ENCODE data around the gene DHRS12. TPM values are rescaled to one million over a fixed set of nuclear protein-coding genes. Genes with fewer than 3 reads are reported as not detected.
"Not testable (repeated sequence)": the region's sequence is repeated elsewhere in the genome, so short reads cannot be mapped to it uniquely, and the experiment has no call there.

Gene DHRS12
- total RNA-seq, 1 experiment from 2014 or later, result 14.1 TPM

- H3K4me1 ChIP-seq, result no peaks in the 10 kb centered on the region
- ChIA-PET POLR2A (interaction anchor here (0.6 kb wide), 1 partner anchor 810 kb away, joined by 3 read pairs; no protein-coding TSS in a partner anchor), CTCF (no interaction called here)
- Mint-ChIP-seq H3K4me1 (ENCODE audit: low read depth, unreplicated experiment) (no peaks in the 10 kb centered on the region), H3K4me3 (ENCODE audit: unreplicated experiment) (no peak overlapping the region), H3K36me3 (ENCODE audit: insufficient read depth, unreplicated experiment) (no peaks in the 10 kb centered on the region), H3K9me3 (ENCODE audit: unreplicated experiment) (no peaks in the 10 kb centered on the region), H3K27me3 (ENCODE audit: insufficient read depth, unreplicated experiment) (peaks cover 7% of the 10 kb centered on the region), H3K27ac (ENCODE audit: unreplicated experiment) (no peak overlapping the region)
- no peak for TF ChIP-seq CTCF (IDR thresholded peaks at IDR 0.05; ENCODE audit: insufficient read depth in 1 of 2, low read depth in 1 of 2, low read length in 1 of 2, severe bottlenecking in 1 of 2, unreplicated experiment in 1 of 2)
- intact Hi-C loops (cut with micrococcal nuclease; ENCODE audit: unreplicated experiment), result no loop called here
- no peaks in the 10 kb centered on the region; the same call in 1 of the 2 replicates for H3K27me3 ChIP-seq (replicated peaks; ENCODE audit: control insufficient read depth, insufficient read depth, low read length)
- no TSS peak for BruUV-seq (replicated peaks)
- no peak for DNase-seq
- H3K4me3 ChIP-seq (ENCODE audit: low read depth, low read length), result no peak overlapping the region
- H3K36me3 ChIP-seq (ENCODE audit: control insufficient read depth, insufficient read depth, low read length), result no peaks in the 10 kb centered on the region
- no peaks in the 10 kb centered on the region for H3K9me3 ChIP-seq
These were observed 21.8 kb upstream of the DHRS12 start for GRCh38 chr13:51825681-51826254.

- Histone ChIP-seq H3K4me3 (ENCODE audit: low read depth, low read length) (no peak overlapping the region), H3K27me3 (replicated peaks; ENCODE audit: control insufficient read depth, insufficient read depth, low read length) (no peaks in the 10 kb centered on the region; the same call in 1 of the 2 replicates), H3K36me3 (ENCODE audit: control insufficient read depth, insufficient read depth, low read length) (no peaks in the 10 kb centered on the region), H3K4me1 (no peaks in the 10 kb centered on the region), H3K9me3 (no peaks in the 10 kb centered on the region)
- H3K9me3 Mint-ChIP-seq (ENCODE audit: unreplicated experiment), result no peaks in the 10 kb centered on the region
- ChIA-PET CTCF (interaction anchor here (0.6 kb wide), 1 partner anchor 263 kb away, joined by 5 read pairs; no protein-coding TSS in a partner anchor), POLR2A (interaction anchor here (0.6 kb wide), 1 partner anchor 809 kb away, joined by 3 read pairs; no protein-coding TSS in a partner anchor)
- H3K36me3 Mint-ChIP-seq (ENCODE audit: insufficient read depth, unreplicated experiment), result no peaks in the 10 kb centered on the region
- no peaks in the 10 kb centered on the region for H3K4me1 Mint-ChIP-seq (ENCODE audit: low read depth, unreplicated experiment)
- no peak overlapping the region for H3K27ac Mint-ChIP-seq (ENCODE audit: unreplicated experiment)
- no peak for TF ChIP-seq CTCF (IDR thresholded peaks at IDR 0.05; ENCODE audit: insufficient read depth in 1 of 2, low read depth in 1 of 2, low read length in 1 of 2, severe bottlenecking in 1 of 2, unreplicated experiment in 1 of 2)
- DNase-seq, result no peak
- intact Hi-C loops (cut with micrococcal nuclease; ENCODE audit: unreplicated experiment), result no loop called here
- H3K4me3 Mint-ChIP-seq (ENCODE audit: unreplicated experiment), result no peak overlapping the region
- peaks cover 9% of the 10 kb centered on the region for H3K27me3 Mint-ChIP-seq (ENCODE audit: insufficient read depth, unreplicated experiment)
- BruUV-seq (replicated peaks), result no TSS peak
These were observed 21.2 kb upstream of the DHRS12 start for GRCh38 chr13:51825165-51825592.

- H3K4me3 ChIP-seq (ENCODE audit: low read depth, low read length); DNase-seq; H3K27me3 ChIP-seq (replicated peaks; ENCODE audit: control insufficient read depth, insufficient read depth, low read length); H3K9me3 ChIP-seq; H3K4me1 Mint-ChIP-seq (ENCODE audit: low read depth, unreplicated experiment); H3K27ac Mint-ChIP-seq (ENCODE audit: unreplicated experiment); H3K36me3 ChIP-seq (ENCODE audit: control insufficient read depth, insufficient read depth, low read length); H3K4me1 ChIP-seq; BruUV-seq (replicated peaks); H3K9me3 Mint-ChIP-seq (ENCODE audit: unreplicated experiment); intact Hi-C loops (cut with micrococcal nuclease; ENCODE audit: unreplicated experiment); POLR2A ChIA-PET; H3K4me3 Mint-ChIP-seq (ENCODE audit: unreplicated experiment); H3K27me3 Mint-ChIP-seq (ENCODE audit: insufficient read depth, unreplicated experiment); H3K36me3 Mint-ChIP-seq (ENCODE audit: insufficient read depth, unreplicated experiment): not testable (repeated sequence)
- CTCF ChIA-PET, result interaction anchor here (0.6 kb wide), 1 partner anchor 263 kb away, joined by 5 read pairs; no protein-coding TSS in a partner anchor
These were observed 20.7 kb upstream of the DHRS12 start for GRCh38 chr13:51824712-51825111.

Measured in Caco-2 (cell line).